Right lung (tissue), 5 donors: ENCODE data around the gene OPN1SW. TPM values are rescaled to one million over a fixed set of nuclear protein-coding genes. Genes with fewer than 3 reads are reported as not detected.

Experiments
- DNase-seq, 2 donors: peaks; one replicate each; pipeline ENCODE4 v3.0.0-alpha.2; 2013
- polyA plus RNA-seq, 5 donors: library from polyadenylated mRNA; unstranded; fragments of 120-200 nt; gene quantifications; one replicate each; pipeline versions ENCODE4 v1.2.1 to v1.2.3, GENCODE V29; 2013; ENCODE audit warnings: inconsistent platforms in 1 of 5, low replicate concordance in 1 of 5; ENCODE audit not compliant: insufficient read length in 5 of 5, insufficient read depth in 1 of 5

Gene OPN1SW
- polyA plus RNA-seq, 5 donors: 1.2 to 1.5 (median 1.3) TPM

DNA sequence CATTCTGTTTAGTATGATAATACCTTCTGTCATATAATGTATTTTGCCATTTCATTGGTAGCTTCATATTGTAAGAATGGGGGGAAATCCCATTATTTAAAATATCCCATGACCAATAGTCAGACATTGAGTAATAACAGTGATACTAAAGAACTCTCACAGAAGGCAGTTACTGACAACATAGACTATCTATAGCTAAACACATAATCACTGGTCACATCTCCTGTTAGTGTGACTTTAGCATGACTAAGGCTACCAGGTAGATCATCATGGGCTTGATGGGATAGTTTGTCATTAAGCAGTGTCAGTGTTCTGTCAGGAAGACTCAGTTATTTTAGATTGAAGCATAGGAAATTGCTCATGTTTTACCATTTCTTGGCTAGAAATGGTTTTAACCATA lies 16.4 kb downstream of the OPN1SW start:
- DNase-seq: no peak

GRCh38 chr7:128758553-128758952 lies 17.0 kb downstream of the OPN1SW start:
- no peak for DNase-seq

DNA sequence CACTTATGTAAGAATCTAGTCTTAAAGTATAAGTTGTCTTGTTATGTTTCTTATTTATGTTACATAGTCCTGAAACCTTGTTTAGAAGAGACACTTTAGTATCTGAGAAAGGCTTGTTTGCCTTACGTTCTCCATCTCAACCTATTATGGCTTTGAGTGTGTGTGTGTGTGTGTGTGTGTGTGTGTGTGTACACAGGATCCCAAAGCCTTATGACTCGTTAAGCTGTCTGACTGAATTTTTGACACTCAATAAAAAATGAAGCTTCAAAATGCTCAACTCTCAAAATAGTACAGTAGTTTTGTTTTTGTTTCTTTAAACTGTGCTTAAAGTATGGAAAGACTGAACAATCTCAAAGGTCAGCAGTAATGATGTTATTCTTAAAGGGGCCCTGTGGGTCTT lies 18.4 kb downstream of the OPN1SW start:
- DNase-seq: no peak

GRCh38 chr7:128755819-128756476 lies 19.6 kb downstream of the OPN1SW start:
- no peak for DNase-seq

DNA sequence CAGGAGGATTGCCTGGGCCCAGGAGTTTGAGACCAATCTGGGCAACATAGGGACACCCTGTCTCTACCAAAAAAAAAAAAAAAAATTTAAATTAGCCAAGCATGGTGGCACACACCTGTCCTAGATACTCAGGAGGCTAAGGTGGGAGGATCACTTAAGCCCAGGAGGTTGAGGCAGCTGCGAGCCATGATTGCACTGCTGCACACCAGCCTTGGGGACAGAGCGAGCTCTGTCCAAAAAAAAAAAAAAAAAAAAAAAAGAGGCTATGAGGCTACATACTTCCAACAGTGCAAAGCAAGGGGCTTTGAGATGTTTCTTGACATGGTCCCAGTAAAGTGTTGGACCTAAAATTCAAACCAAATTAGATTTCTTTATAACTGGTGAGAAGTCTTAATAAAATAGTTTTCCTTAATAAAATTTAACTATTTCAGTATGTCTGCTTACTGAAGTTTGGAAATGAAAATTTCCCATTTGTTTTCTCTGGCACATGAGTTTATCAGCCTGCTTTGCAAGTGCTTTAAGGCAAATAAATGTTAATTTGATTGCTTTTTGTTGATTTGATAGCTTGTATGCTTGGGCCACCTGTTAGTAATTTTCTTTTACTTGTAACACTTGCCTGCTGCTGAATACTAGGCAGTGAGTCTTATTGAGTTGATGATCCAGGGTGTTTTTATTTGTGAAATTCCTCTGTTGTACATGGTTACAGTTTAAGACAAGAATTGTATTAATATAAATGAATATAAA lies 20.3 kb downstream of the OPN1SW start:
- no peak for DNase-seq

DNA sequence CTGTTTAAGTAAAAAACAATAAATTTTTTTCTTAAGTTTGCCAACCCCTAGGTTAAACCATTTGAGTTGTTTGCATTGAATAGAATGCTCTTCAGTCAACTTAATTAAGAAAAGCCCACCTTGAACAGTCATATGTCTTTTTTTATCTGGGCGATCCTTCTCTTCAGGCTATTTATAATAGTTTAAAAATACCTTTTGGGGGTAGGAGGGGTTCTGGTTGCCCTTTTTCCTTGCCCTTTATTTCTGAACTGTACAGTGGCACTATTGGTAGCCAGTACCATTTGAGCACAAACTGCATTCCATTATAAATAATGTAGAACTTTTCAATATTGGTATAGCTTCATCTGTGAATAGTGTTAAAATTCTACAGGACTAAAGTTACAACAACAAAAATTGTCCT lies 23.3 kb downstream of the OPN1SW start:
- DNase-seq: no peak

- no peak for DNase-seq
These were observed 28.1 kb downstream of the OPN1SW start for GRCh38 chr7:128747327-128748079.

DNA sequence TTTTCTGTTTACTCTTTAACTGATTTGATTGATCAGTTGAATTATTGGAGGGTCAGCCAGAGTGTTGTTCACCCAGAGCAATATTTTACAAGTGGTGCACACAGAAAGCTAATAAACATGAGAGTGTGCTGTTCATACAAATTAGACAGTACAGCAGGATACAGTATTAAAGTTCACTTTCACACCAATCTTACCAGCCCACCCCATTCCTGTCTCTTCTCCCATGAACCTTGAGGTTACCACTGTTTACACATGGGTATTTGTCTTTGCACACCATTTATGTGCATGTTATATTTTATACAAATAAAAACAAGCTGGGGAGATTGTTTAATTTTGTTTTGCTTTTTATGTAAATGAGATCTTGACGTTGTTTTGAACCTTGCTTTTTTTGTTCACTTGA lies 29.9 kb downstream of the OPN1SW start:
- no peak for DNase-seq

- DNase-seq: no peak
These were observed 31.2 kb downstream of the OPN1SW start for GRCh38 chr7:128744366-128744905.

DNA sequence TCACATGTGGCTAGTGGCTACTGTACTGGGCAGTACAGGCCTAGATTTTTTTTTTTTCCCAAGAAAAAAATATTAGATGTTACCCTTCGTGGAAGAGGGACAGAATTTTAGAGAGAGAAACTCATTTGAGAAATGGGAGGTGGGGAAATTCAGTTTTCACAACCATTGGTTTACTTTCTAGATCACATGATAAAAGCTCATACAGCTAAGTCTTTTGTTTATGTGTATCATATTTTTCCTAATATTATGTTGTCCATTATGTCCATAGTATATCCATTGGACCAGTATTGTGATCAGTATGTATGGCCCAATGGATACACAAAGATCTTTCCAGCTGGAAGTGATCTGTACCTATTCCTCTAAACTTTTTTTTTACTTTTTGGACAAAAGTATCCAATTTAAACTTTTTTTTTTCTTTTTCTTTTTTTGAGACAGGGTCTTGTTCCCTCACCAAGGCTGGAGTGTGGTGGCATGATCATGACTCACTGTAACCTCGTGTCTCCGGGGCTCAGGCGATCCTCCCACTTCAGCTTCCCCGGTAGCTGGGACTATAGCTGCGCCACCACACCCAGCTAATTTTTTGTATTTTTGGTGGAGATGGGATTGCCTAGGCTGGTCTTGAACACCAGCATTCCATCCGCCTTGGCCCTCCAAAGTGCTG lies 32.4 kb downstream of the OPN1SW start:
- DNase-seq: no peak

DNA sequence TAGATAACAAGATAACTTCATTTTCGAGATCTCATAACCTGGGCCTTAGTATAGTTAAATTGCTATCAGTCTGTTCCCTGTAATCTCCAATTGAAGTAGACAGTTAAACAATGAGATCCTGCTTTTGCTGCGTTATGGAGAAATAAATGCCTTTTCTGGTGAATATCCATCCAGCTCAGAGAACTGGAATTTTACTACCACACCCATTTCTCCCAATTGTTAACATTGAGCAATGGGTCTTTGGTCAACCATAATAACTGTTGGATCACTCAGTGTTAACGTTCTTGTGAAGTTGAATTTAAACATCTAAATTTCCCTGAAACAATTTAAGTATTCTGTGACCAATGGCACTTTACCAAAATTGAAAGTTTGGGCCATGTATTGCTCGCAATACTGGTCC lies 33.4 kb downstream of the OPN1SW start:
- DNase-seq: no peak

DNA sequence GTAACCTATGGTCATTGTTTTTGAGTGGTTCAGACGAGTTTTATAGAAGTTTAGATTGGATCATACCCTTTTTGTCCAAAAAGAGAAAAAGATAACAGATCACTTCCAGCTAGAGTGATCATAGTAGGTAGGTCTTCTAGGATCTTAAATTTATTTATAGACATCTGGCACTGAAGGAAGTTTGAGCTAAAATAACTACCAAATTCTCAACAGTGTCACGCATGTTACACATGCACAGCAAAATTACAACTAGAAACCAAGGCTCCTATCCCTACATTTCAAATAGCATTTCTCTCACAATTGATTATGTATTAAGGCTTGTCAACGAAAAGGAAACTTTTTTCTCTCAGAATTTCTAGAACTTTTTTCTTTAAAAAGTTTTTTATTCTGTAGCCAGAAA lies 34.1 kb downstream of the OPN1SW start:
- no peak for DNase-seq

DNA sequence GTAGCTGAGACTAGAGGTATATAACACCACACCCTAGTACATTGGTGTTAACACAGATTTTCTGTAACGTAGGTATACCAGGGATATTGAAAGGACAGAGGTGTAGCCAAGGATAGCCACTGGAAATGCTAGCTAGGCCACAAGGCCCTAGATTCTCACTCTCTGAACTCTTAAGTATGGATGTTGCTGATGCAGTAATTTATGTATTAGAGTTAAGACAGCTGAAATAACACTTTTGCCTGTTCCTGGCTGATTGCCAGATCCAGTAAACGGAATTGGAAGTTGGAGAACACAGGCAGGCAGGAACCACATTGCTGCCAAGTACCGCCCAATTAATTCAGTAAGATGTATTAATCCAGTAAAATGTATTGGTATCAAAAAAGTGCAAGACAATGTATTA lies 34.6 kb downstream of the OPN1SW start:
- no peak for DNase-seq

DNA sequence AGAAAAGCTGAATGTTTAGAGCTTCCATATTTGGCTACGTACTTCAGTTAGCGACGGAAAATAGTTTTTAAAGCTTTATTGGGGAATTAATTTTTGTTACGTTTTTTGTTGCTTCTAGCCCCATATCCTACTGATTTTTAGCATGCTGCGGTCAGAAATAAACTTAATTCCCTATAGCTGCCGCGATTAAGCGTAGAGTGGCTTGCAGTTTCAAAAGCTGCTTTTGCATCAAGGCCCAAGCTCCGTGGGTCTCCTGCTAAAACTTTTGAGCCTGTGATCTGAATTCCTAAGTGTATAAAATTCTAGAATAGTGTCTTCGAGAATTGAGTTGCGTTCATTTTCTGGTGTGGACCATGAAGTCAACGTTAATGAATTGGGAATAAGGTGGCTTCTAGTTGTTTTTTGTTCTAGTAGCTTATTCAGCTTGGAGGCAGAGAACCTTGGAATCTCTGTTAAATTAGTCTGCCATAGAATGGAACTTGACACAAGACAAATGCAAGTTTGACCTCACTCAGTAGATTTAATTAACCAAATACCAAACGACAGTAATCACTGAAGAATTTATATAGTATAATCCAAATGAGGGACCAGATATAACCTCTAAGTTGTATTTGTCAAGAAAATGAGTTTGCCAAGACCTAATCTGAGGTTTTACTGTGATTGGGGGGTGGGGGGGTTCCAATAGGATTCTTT lies 35.5 kb downstream of the OPN1SW start:
- DNase-seq: no peak

GRCh38 chr7:128739048-128739962 lies 36.3 kb downstream of the OPN1SW start, which contains the start of gene CALU:
CALU (plus strand) TSS chr7:128739359; CDS start chr7:128748584, 9,225 bp downstream.
- peak; percentile 95 to 96 for DNase-seq

DNA sequence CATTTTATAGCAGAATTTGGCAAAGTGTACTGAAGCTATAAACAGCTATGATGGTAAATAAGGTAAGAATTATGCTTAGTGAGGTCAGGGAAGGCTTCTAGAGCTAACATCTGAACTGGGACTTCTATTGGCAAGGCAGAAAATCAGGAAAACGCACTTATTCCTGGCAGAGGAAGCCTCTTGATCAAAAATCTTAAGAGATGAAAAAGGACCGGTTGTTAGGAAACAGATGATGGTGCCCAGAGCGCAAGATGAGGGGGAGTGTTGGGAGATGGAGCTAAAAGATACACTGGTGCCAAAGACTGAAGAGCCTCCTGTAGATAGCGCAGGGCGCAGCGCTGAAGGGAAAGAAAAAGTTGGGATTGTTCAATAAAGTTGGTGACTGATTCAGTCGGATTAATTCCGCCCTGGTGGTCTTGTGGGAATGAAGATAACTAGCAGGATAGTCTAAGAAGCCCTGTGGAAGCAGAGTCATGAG lies 37.0 kb downstream of the OPN1SW start:
- DNase-seq: no peak

- no peak for DNase-seq
These were observed 37.7 kb downstream of the OPN1SW start for GRCh38 chr7:128737867-128738385.

- no peak for DNase-seq
These were observed 38.2 kb downstream of the OPN1SW start for GRCh38 chr7:128737441-128737840.

DNA sequence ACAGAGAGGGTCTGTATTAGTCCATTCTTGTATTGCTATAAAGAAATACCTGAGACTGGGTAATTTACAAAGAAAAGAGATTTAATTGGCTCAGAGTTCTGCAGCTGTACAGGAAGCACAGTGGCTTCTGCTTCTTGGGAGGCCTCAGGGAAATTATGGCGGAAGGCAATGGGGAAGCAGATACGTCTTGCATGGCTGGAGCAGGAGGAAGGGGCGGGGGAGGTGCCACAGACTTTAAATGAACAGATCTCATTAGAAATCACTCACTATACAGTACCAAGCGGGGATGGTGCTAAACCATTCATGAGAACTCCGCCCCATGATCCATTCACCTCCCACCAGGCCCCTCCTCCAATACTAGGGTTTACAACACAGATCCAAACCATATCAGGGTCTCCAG lies 40.2 kb downstream of the OPN1SW start:
- no peak for DNase-seq

GRCh38 chr7:128734890-128735289 lies 40.7 kb downstream of the OPN1SW start:
- DNase-seq: no peak
